H9 (cell line): Measurements from ENCODE around the gene SLC44A1. TPM values are rescaled to one million over a fixed set of nuclear protein-coding genes. Genes with fewer than 3 reads are reported as not detected.

Experiments used
- DNase-seq: peaks from one replicate; pipeline ENCODE4 v3.0.0-alpha.2; 2017
- H2AFZ ChIP-seq: one replicate; pipeline ENCODE4 v1.6.1; 2013; ENCODE audit warnings: mild to moderate bottlenecking, low read length, control low read depth, moderate library complexity
- H2AK5ac ChIP-seq: 2 replicates; pipeline ENCODE4 v1.6.1; 2013; ENCODE audit warnings: low read length, control low read depth, mixed read lengths; ENCODE audit not compliant: insufficient read length
- H2BK120ac ChIP-seq: one replicate; pipeline ENCODE4 v1.6.1; 2013; ENCODE audit warnings: low read depth, mild to moderate bottlenecking, low read length, control low read depth, inconsistent platforms; ENCODE audit not compliant: poor library complexity, severe bottlenecking
- H2BK12ac ChIP-seq: 2 replicates; pipeline ENCODE4 v1.6.1; 2013; ENCODE audit warnings: low read length, control low read depth, mixed read lengths, low read depth; ENCODE audit not compliant: insufficient read length
- H2BK15ac ChIP-seq: 2 replicates; pipeline ENCODE4 v1.6.1; 2013; ENCODE audit warnings: low read depth, low read length, control low read depth
- H2BK20ac ChIP-seq: one replicate; pipeline ENCODE4 v1.6.1; 2013; ENCODE audit warnings: low read depth, mild to moderate bottlenecking, low read length, control low read depth, inconsistent platforms; ENCODE audit not compliant: poor library complexity, severe bottlenecking
- H2BK5ac ChIP-seq: 2 replicates; pipeline ENCODE4 v1.6.1; 2013; ENCODE audit warnings: low read length, control low read depth, mixed read lengths; ENCODE audit not compliant: insufficient read length
- H3K14ac ChIP-seq: 2 replicates; pipeline ENCODE4 v1.6.1; 2013; ENCODE audit warnings: low read length, control low read depth; ENCODE audit not compliant: insufficient read depth
- H3K18ac ChIP-seq: 2 replicates; pipeline ENCODE4 v1.6.1; 2013; ENCODE audit warnings: low read depth, mild to moderate bottlenecking, mixed read lengths, low read length, control low read depth; ENCODE audit not compliant: insufficient read length
- H3K23ac ChIP-seq: 2 replicates; pipeline ENCODE4 v1.6.1; 2013; ENCODE audit warnings: low read length, control low read depth, mixed read lengths, low read depth; ENCODE audit not compliant: insufficient read length
- H3K23me2 ChIP-seq: 2 replicates; pipeline ENCODE4 v1.6.1; 2013; ENCODE audit warnings: low read depth, mild to moderate bottlenecking, mixed read lengths, low read length, control low read depth; ENCODE audit not compliant: insufficient read length, poor library complexity, severe bottlenecking
- H3K27ac ChIP-seq: 2 replicates; pipeline ENCODE4 v1.5.1; 2013; ENCODE audit warnings: low read length, control low read depth, mixed read lengths, low read depth; ENCODE audit not compliant: insufficient read length
- H3K27me3 ChIP-seq: 2 replicates; pipeline ENCODE4 v1.6.1; 2013; ENCODE audit warnings: low read length, control low read depth, inconsistent platforms; ENCODE audit not compliant: insufficient read depth
- H3K4ac ChIP-seq: 2 replicates; pipeline ENCODE4 v1.6.1; 2013; ENCODE audit warnings: low read depth, mild to moderate bottlenecking, control low read depth, inconsistent platforms, low read length, moderate library complexity
- H3K4me1 ChIP-seq: 2 replicates; pipeline ENCODE4 v1.6.1; 2013; ENCODE audit warnings: low read length, control low read depth, inconsistent platforms; ENCODE audit not compliant: insufficient read depth
- H3K4me2 ChIP-seq: 2 replicates; pipeline ENCODE4 v1.6.1; 2013; ENCODE audit warnings: low read length, control low read depth, mixed read lengths; ENCODE audit not compliant: insufficient read length, insufficient read depth
- H3K56ac ChIP-seq: 2 replicates; pipeline ENCODE4 v1.6.1; 2013; ENCODE audit warnings: low read depth, mild to moderate bottlenecking, mixed read lengths, low read length, control low read depth; ENCODE audit not compliant: insufficient read length
- H3K79me1 ChIP-seq: 2 replicates; pipeline ENCODE4 v1.6.1; 2013; ENCODE audit warnings: low read depth, mild to moderate bottlenecking, moderate library complexity, low read length, control low read depth, inconsistent platforms; ENCODE audit not compliant: insufficient read depth, poor library complexity, severe bottlenecking
- H3K79me2 ChIP-seq: 2 replicates; pipeline ENCODE4 v1.6.1; 2013; ENCODE audit warnings: low read length, control low read depth, inconsistent platforms; ENCODE audit not compliant: insufficient read depth
- H3K9ac ChIP-seq: 2 replicates; pipeline ENCODE4 v1.6.1; 2013; ENCODE audit warnings: low read length, control low read depth, mixed read lengths; ENCODE audit not compliant: insufficient read length; ENCODE audit errors: extremely low read depth
- H3K9me3 ChIP-seq: one replicate; pipeline ENCODE4 v1.6.1; 2013; ENCODE audit warnings: low read depth, low read length, inconsistent platforms; ENCODE audit not compliant: control insufficient read depth
- H3T11ph ChIP-seq: one replicate; pipeline ENCODE4 v1.6.1; 2013; ENCODE audit warnings: mild to moderate bottlenecking, low read length, control low read depth, inconsistent platforms
- H4K20me1 ChIP-seq: one replicate; pipeline ENCODE4 v1.6.1; 2013; ENCODE audit not compliant: control insufficient read depth, insufficient read length, insufficient read depth
- H4K5ac ChIP-seq: 2 replicates; pipeline ENCODE4 v1.6.1; 2013; ENCODE audit warnings: low read depth, mild to moderate bottlenecking, mixed read lengths, low read length, control low read depth; ENCODE audit not compliant: insufficient read length
- H4K8ac ChIP-seq: replicated peaks from 2 replicates; pipeline ENCODE4 v1.6.1; 2013; ENCODE audit warnings: low read length, control low read depth, mixed read lengths, low read depth; ENCODE audit not compliant: insufficient read length
- H4K91ac ChIP-seq: 2 replicates; pipeline ENCODE4 v1.6.1; 2013; ENCODE audit warnings: low read depth, mild to moderate bottlenecking, moderate library complexity, mixed read lengths, low read length, control low read depth; ENCODE audit not compliant: insufficient read length
- H3K27ac Mint-ChIP-seq, 3 experiments: 2 replicates in 2 of 3; 3 replicates in 1 of 3; pipeline ENCODE4 v1.8.0; 2020 to 2021; ENCODE audit warnings: mixed read lengths in 3 of 3, mild to moderate bottlenecking in 1 of 3, moderate library complexity in 1 of 3
- H3K27me3 Mint-ChIP-seq: 2 replicates; pipeline ENCODE4 v1.8.0; 2021; ENCODE audit warnings: low read depth, mild to moderate bottlenecking, moderate library complexity, mixed read lengths
- H3K36me3 Mint-ChIP-seq, 3 experiments: 2 replicates in 2 of 3; 3 replicates in 1 of 3; pipeline ENCODE4 v1.8.0; 2020 to 2021; ENCODE audit warnings: low read depth in 3 of 3, mixed read lengths in 3 of 3; ENCODE audit not compliant: insufficient read depth in 1 of 3
- H3K4me1 Mint-ChIP-seq, 2 experiments: 2 replicates each; pipeline ENCODE4 v1.8.0; 2020; ENCODE audit warnings: mixed read lengths in 2 of 2
- H3K4me3 Mint-ChIP-seq, 2 experiments: 2 replicates in 1 of 2; 3 replicates in 1 of 2; pipeline ENCODE4 v1.8.0; 2020 to 2021; ENCODE audit warnings: mild to moderate bottlenecking in 2 of 2, mixed read lengths in 2 of 2, moderate library complexity in 1 of 2
- H3K9me3 Mint-ChIP-seq, 2 experiments: 2 replicates in 1 of 2; 3 replicates in 1 of 2; pipeline ENCODE4 v1.8.0; 2020; ENCODE audit warnings: mild to moderate bottlenecking in 2 of 2, mixed read lengths in 2 of 2, moderate library complexity in 1 of 2
- total RNA-seq: library from RNA; stranded (reverse); gene quantifications from 2 replicates; pipeline ENCODE4 v1.2.1, GENCODE V29; 2021
- TF ChIP-seq, protein P1 (sequence below): fragments of 200-600 bp; sonication (generic); conservative IDR thresholded peaks from 3 replicates; pipeline ENCODE4 v1.8.0; 2021; ENCODE audit warnings: antibody characterized with exemption, mild to moderate bottlenecking

SLC44A1 gene
- total RNA-seq, 1 experiment from 2014 or later, result 60.7 TPM

DNA sequence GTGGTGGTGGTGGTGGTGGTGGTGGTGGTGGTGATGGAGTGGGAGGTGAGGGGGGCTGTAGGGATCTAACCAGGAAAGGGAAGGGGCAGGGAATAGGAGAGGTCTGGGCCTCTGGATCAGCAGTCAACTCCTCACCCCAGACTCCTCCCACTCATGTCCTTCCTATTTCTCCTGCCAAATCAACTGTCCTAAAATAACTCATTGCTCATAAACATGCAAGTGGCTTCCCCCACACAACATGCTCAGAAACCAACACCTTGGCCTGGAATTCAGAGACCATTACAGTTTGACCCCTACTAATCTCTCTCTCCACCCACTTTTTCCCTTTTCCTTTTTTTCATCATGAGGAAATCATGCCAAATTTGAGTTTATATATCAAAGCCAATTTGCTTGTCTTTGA, 195.0 kb downstream of the SLC44A1 start:
- H3K9me3 Mint-ChIP-seq, result peaks cover 0 to 5% of the 10 kb centered on the region in 2 experiments; a peak in 4 of 5 replicates

More for the DNA sequence above, 195.0 kb downstream of the SLC44A1 start:
- H4K20me1 ChIP-seq, result no peaks in the 10 kb centered on the region
- H3K23ac ChIP-seq, result no peak overlapping the region
- no peak overlapping the region for H2AFZ ChIP-seq
- no peaks in the 10 kb centered on the region; the same call in 1 of the 2 replicates for H3K27me3 Mint-ChIP-seq
- H4K5ac ChIP-seq, result no peak overlapping the region
- no peak overlapping the region for H3K4ac ChIP-seq
- H3K56ac ChIP-seq, result no peak overlapping the region
- H3T11ph ChIP-seq, result no peak overlapping the region
- no peak overlapping the region for H3K27ac Mint-ChIP-seq
- peaks cover 0 to 9% (median 3%) of the 10 kb centered on the region in 3 experiments; a peak in 2 of 7 replicates for H3K36me3 Mint-ChIP-seq
- H3K4me3 Mint-ChIP-seq, result no peak overlapping the region
- H3K4me2 ChIP-seq, result no peak overlapping the region
- no peaks in the 10 kb centered on the region for H3K27me3 ChIP-seq
- H3K14ac ChIP-seq, result no peak overlapping the region
- no peak overlapping the region for H2BK12ac ChIP-seq
- TF ChIP-seq, protein P1, sequence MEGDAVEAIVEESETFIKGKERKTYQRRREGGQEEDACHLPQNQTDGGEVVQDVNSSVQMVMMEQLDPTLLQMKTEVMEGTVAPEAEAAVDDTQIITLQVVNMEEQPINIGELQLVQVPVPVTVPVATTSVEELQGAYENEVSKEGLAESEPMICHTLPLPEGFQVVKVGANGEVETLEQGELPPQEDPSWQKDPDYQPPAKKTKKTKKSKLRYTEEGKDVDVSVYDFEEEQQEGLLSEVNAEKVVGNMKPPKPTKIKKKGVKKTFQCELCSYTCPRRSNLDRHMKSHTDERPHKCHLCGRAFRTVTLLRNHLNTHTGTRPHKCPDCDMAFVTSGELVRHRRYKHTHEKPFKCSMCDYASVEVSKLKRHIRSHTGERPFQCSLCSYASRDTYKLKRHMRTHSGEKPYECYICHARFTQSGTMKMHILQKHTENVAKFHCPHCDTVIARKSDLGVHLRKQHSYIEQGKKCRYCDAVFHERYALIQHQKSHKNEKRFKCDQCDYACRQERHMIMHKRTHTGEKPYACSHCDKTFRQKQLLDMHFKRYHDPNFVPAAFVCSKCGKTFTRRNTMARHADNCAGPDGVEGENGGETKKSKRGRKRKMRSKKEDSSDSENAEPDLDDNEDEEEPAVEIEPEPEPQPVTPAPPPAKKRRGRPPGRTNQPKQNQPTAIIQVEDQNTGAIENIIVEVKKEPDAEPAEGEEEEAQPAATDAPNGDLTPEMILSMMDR, result no peak
- H3K18ac ChIP-seq, result no peak overlapping the region
- H2BK15ac ChIP-seq, result no peak overlapping the region
- no peak overlapping the region for H4K91ac ChIP-seq
- no peak overlapping the region for H2BK5ac ChIP-seq
- H4K8ac ChIP-seq, result no peak overlapping the region
- no peaks in the 10 kb centered on the region for H3K9me3 ChIP-seq
- no peaks in the 10 kb centered on the region for H3K4me1 ChIP-seq
- DNase-seq, result no peak
- H2BK20ac ChIP-seq, result no peak overlapping the region
- H3K23me2 ChIP-seq, result no peaks in the 10 kb centered on the region
- H3K79me1 ChIP-seq, result no peaks in the 10 kb centered on the region
- no peak overlapping the region for H2AK5ac ChIP-seq
- H3K4me1 Mint-ChIP-seq, result peaks cover 12 to 18% of the 10 kb centered on the region in 2 experiments
- no peak overlapping the region for H2BK120ac ChIP-seq
- H3K27ac ChIP-seq, result no peak overlapping the region
- no peaks in the 10 kb centered on the region for H3K79me2 ChIP-seq
- no peak overlapping the region for H3K9ac ChIP-seq
